ENCODE results near the gene ABR.

The ABR gene

DNA sequence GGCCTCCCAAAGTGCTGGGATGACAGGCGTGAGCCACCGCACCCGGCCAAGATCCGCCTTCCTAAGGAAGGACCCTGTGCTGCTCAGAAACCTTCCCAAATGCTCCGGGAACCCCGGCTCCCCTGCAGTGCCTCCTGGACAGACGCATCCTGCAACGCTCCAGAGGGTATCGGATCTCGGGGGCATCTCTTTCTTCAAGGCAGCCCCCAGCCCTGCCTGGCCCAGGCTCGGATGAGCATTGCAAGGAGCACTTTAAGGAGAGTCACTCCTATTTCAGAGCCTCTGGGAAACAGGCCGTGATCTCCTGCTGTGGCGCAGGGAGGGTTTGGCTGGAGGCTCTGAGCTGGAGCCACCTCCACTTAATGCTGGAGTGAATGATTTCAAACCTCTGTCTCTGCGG is 17.2 kb upstream of the ABR start:
- in situ Hi-C loops (cut with MboI; ENCODE audit: low pct_unique_long_range_greater_than_20kb, low sequenced_read_pairs, unreplicated experiment) = no loop called here
- TF ChIP-seq CTCF (IDR thresholded peaks at IDR 0.05; ENCODE audit: extremely low read depth, insufficient read depth, missing control alignments) = no peak
- DNase-seq (ENCODE audit: low spot score) = no peak

DNA sequence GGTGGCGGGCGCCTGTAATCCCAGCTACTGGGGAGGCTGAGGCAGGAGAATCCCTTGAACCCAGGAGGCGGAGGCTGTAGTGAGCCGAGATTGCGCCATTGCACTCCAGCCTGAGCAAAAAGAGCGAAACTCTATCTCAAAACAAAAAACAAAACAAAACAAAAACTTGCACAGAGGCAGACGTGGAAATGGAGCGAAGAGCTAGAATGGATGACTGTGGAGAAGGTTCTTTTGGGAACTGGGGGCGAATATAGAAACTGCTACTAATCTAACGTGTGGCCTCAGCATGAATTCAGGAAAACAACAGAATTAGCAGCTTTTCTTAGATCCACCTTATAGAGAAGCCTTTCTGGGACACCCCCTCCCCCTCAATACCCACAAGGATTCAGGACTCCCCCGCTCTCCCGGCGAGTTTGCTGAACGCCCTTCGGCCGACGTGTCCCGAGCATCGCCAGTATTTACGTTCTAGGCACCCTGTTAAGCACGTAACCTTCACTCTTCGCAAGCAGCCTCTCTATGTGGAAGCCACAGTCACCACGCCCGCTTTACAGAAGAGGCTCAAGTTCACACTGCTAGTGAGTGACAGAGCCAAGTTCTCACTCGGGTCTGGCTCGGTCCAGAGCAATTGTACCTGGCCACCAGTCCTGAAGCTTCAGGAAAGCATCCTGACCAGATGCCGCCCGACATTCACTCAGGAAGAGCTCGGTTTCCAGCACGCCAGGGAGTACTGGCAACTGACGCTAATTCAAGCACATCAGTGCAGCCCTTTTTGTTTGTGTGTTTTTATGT is 13.3 kb upstream of the ABR start:
- DNase-seq (ENCODE audit: low spot score) = no peak
- in situ Hi-C loops (cut with MboI; ENCODE audit: low pct_unique_long_range_greater_than_20kb, low sequenced_read_pairs, unreplicated experiment) = no loop called here
- no peak for TF ChIP-seq CTCF (IDR thresholded peaks at IDR 0.05; ENCODE audit: extremely low read depth, insufficient read depth, missing control alignments)

DNA sequence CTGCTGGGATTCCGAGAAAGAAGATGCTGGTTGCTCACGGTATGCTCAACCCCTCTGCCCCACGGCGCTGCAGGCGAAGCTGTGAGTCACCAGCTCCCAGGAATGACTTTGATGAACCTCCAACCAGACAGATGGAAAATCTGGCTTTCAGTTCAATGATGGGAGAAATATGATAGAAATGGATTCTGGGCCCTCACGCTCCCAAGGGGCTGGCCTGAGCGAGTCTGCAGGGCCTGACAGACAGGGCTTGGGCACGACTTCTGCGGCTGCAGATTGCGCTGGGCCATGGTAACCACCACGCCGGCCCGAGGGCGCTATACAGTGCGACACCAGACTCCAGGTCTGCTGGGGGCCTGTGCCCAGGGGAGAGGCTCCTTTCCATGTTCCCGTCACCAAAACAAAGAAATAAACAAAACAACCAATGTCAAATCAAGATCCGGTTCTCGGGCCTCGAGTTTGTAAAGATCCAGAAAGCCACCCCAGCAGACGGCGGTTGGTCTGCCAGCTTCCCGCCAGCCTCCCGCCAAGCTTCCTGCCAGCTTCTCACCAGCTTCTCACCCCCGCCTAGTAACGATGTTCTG is 11.1 kb upstream of the ABR start:
- TF ChIP-seq CTCF (IDR thresholded peaks at IDR 0.05; ENCODE audit: extremely low read depth, insufficient read depth, missing control alignments) = no peak
- no peak for DNase-seq (ENCODE audit: low spot score)
- in situ Hi-C loops (cut with MboI; ENCODE audit: low pct_unique_long_range_greater_than_20kb, low sequenced_read_pairs, unreplicated experiment) = no loop called here

- no peak for TF ChIP-seq CTCF (IDR thresholded peaks at IDR 0.05; ENCODE audit: extremely low read depth, insufficient read depth, missing control alignments)
- no peak for DNase-seq (ENCODE audit: low spot score)
Observed at GRCh38 chr17:1188812-1189504, 9.2 kb upstream of the ABR start.

DNA sequence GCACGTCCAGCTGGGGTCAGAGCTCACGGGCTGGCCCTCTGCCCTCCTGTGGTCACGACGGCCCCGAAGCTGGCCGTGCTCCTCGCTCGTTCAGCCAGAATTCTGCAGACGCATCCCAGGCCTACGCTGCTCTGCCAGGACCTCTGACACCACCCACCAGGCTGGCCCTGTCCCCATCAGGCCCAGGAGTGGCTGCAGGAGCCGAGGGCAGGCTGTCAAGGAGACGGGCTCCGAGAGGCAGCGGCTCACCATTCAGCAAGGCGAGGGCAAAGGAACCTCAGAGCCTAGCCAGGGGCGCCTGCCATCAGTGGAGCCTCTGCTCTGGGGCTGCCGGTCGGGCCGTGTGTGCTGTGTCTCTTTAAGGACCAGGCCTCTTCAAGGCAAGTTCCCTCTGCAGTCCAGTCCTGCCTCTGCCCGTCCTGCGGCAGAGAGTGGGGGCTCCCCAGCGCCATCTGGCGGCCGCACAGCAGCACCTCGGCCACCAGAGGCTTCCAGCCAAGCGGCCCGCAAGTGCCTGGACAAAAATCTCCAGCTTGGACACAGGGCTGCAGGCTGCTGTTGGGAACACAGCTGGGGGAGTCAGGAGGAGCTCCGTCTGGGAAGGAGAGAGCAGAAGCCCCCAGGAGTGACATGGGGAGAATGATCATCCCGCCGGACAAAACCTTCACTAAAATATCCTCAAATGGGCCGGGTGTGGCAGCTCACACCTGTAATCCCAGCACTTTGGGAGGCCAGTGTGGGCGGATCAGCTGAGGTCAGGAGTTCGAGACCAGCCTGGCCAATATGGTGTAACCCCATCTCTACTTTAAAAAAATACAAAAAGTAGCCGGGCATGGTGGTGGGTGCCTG is 7.4 kb upstream of the ABR start:
- TF ChIP-seq CTCF (IDR thresholded peaks at IDR 0.05; ENCODE audit: extremely low read depth, insufficient read depth, missing control alignments) = peak; percentile 98
- DNase-seq (ENCODE audit: low spot score) = peak; percentile 84
- in situ Hi-C loops (cut with MboI; ENCODE audit: low pct_unique_long_range_greater_than_20kb, low sequenced_read_pairs, unreplicated experiment) = no loop called here

More at GRCh38 chr17:1188812-1189504, 9.2 kb upstream of the ABR start:
- in situ Hi-C loops (cut with MboI; ENCODE audit: low pct_unique_long_range_greater_than_20kb, low sequenced_read_pairs, unreplicated experiment) = no loop called here

GRCh38 chr17:1186214-1186820 is 6.5 kb upstream of the ABR start:
- no peak for TF ChIP-seq CTCF (IDR thresholded peaks at IDR 0.05; ENCODE audit: extremely low read depth, insufficient read depth, missing control alignments)
- DNase-seq (ENCODE audit: low spot score) = no peak
- in situ Hi-C loops (cut with MboI; ENCODE audit: low pct_unique_long_range_greater_than_20kb, low sequenced_read_pairs, unreplicated experiment) = no loop called here

Data from GM13977 (cell line).